Hepatocyte (in vitro differentiated cells): ENCODE measurements around the gene FASN. TPM values are rescaled to one million over a fixed set of nuclear protein-coding genes. Genes with fewer than 3 reads are reported as not detected.

Source experiments
- DNase-seq: peaks from one replicate; pipeline ENCODE4 v3.0.0-alpha.2; 2016; ENCODE audit warnings: low spot score
- H2AFZ ChIP-seq: fragments of 200-600 bp; sonication (generic); 2 replicates; pipeline ENCODE4 v1.6.0; 2016; ENCODE audit warnings: antibody characterized with exemption, mild to moderate bottlenecking
- H3K27ac ChIP-seq: fragments of 200-600 bp; sonication (generic); 2 replicates; pipeline ENCODE4 v1.5.1; 2016; ENCODE audit warnings: mild to moderate bottlenecking
- H3K27me3 ChIP-seq: fragments of 200-600 bp; sonication (generic); 2 replicates; pipeline ENCODE4 v1.6.1; 2016
- H3K36me3 ChIP-seq: fragments of 200-600 bp; sonication (generic); replicated peaks from 2 replicates; pipeline ENCODE4 v1.5.1; 2016; ENCODE audit warnings: low read depth; ENCODE audit not compliant: insufficient read depth
- H3K4me1 ChIP-seq: fragments of 200-600 bp; sonication (generic); 2 replicates; pipeline ENCODE4 v1.5.1; 2016; ENCODE audit warnings: mild to moderate bottlenecking, moderate library complexity; ENCODE audit not compliant: insufficient read depth
- H3K4me2 ChIP-seq: fragments of 200-600 bp; sonication (generic); 2 replicates; pipeline ENCODE4 v1.6.0; 2016
- H3K4me3 ChIP-seq: fragments of 200-600 bp; sonication (generic); 2 replicates; pipeline ENCODE4 v1.5.1; 2016; ENCODE audit warnings: mild to moderate bottlenecking
- H3K79me2 ChIP-seq: fragments of 200-600 bp; sonication (generic); 2 replicates; pipeline ENCODE4 v1.6.0; 2017; ENCODE audit warnings: mild to moderate bottlenecking
- H3K9me2 ChIP-seq: fragments of 200-600 bp; sonication (generic); replicated peaks from 2 replicates; pipeline ENCODE4 v1.6.0; 2017; ENCODE audit warnings: mild to moderate bottlenecking; ENCODE audit not compliant: insufficient read depth
- H3K9me3 ChIP-seq: fragments of 200-600 bp; sonication (generic); 2 replicates; pipeline ENCODE4 v1.5.1; 2016; ENCODE audit warnings: low read depth, mild to moderate bottlenecking
- H4K20me1 ChIP-seq: fragments of 200-600 bp; sonication (generic); 2 replicates; pipeline ENCODE4 v1.6.0; 2016; ENCODE audit warnings: mild to moderate bottlenecking; ENCODE audit not compliant: insufficient read depth, poor library complexity, severe bottlenecking
- EZH2 ChIP-seq: fragments of 200-600 bp; sonication (generic); IDR thresholded peaks from 2 replicates; pipeline ENCODE4 v1.6.1; 2016; ENCODE audit warnings: antibody characterized with exemption, mild to moderate bottlenecking, borderline replicate concordance
- EZH2phosphoT487 ChIP-seq: fragments of 200-600 bp; sonication (generic); IDR thresholded peaks from one replicate; pipeline ENCODE4 v1.6.1; 2018; ENCODE audit warnings: antibody characterized with exemption, mild to moderate bottlenecking, low read depth, moderate library complexity; ENCODE audit not compliant: unreplicated experiment, severe bottlenecking
- WGBS: methylation state at CpG from one replicate; pipeline ENCODE4 v1.1.6; 2016; ENCODE audit warnings: low lambda C conversion rate; ENCODE audit errors: missing lambda C conversion rate; 5-methylcytosine and 5-hydroxymethylcytosine counted together
- polyA plus RNA-seq: library from polyadenylated mRNA; unstranded; fragments of >200 nt; fragmentation: Nextera tagmentation; extraction: Ambion mirVana; gene quantifications from 2 replicates; pipeline ENCODE4 v1.2.1, GENCODE V29; 2016
- total RNA-seq: library from RNA; depleted of rRNA; stranded (reverse); fragments of >200 nt; gene quantifications from 2 replicates; pipeline ENCODE4 v1.2.3, GENCODE V29; 2014
- TF ChIP-seq, protein P1 (sequence below): fragments of 200-600 bp; sonication (generic); IDR thresholded peaks from 2 replicates; pipeline ENCODE4 v1.5.1; 2016; ENCODE audit warnings: antibody characterized with exemption, mild to moderate bottlenecking; ENCODE audit not compliant: poor library complexity

FASN gene
- total and polyA plus RNA-seq, 2 experiments from 2014 or later, result 77.6 to 118 TPM

- no peak overlapping the region for H3K27ac ChIP-seq
- no peak for DNase-seq
- no peaks in the 10 kb centered on the region for H4K20me1 ChIP-seq
- no peak overlapping the region for H2AFZ ChIP-seq
- no peaks in the 10 kb centered on the region for H3K9me3 ChIP-seq
- H3K4me2 ChIP-seq, result no peak overlapping the region
- H3K27me3 ChIP-seq, result no peaks in the 10 kb centered on the region
- H3K79me2 ChIP-seq, result peaks cover 10% of the 10 kb centered on the region
- TF ChIP-seq, protein P1, sequence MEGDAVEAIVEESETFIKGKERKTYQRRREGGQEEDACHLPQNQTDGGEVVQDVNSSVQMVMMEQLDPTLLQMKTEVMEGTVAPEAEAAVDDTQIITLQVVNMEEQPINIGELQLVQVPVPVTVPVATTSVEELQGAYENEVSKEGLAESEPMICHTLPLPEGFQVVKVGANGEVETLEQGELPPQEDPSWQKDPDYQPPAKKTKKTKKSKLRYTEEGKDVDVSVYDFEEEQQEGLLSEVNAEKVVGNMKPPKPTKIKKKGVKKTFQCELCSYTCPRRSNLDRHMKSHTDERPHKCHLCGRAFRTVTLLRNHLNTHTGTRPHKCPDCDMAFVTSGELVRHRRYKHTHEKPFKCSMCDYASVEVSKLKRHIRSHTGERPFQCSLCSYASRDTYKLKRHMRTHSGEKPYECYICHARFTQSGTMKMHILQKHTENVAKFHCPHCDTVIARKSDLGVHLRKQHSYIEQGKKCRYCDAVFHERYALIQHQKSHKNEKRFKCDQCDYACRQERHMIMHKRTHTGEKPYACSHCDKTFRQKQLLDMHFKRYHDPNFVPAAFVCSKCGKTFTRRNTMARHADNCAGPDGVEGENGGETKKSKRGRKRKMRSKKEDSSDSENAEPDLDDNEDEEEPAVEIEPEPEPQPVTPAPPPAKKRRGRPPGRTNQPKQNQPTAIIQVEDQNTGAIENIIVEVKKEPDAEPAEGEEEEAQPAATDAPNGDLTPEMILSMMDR, result no peak
- no peak for TF ChIP-seq EZH2
- no peak for TF ChIP-seq EZH2phosphoT487
- WGBS, result 91% methylated on average over 14 of the region's 14 CpGs
- H3K9me2 ChIP-seq, result no peaks in the 10 kb centered on the region
- peaks cover 9% of the 10 kb centered on the region for H3K4me1 ChIP-seq
- no peak overlapping the region for H3K4me3 ChIP-seq
- H3K36me3 ChIP-seq, result no peaks in the 10 kb centered on the region
These were observed 52.0 kb downstream of the FASN start for GRCh38 chr17:82045936-82046484.

DNA sequence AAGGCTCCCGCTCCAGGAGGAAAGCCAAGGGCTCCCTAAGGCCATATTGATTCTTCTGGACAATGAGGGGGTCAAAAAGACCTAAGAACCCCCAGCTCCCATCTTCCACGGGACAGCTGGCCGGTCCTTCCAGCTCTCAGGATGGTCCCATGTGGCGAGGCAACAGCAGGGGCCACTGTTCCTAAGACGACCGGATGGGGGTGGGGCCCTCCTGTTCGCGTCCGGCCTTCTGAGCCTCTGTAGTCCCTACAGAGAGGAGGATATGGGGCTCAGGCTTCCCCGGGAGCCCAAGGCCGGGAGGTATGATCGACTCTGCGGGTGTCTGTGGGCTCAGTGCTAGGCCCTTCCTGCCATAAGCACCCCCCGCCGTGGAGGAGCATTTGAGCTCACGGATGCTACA is 54.5 kb downstream of the FASN start:
- H3K9me2 ChIP-seq, result no peaks in the 10 kb centered on the region
- no peaks in the 10 kb centered on the region for H4K20me1 ChIP-seq
- no peaks in the 10 kb centered on the region for H3K36me3 ChIP-seq
- H3K4me2 ChIP-seq, result no peak overlapping the region
- no peak overlapping the region for H3K4me3 ChIP-seq
- TF ChIP-seq, protein P1, result no peak
- TF ChIP-seq EZH2phosphoT487, result no peak
- no peak for TF ChIP-seq EZH2
- no peak for DNase-seq
- no peak overlapping the region for H3K27ac ChIP-seq
- no peaks in the 10 kb centered on the region for H3K9me3 ChIP-seq
- no peaks in the 10 kb centered on the region for H3K79me2 ChIP-seq
- H3K27me3 ChIP-seq, result no peaks in the 10 kb centered on the region
- 78% methylated on average over 16 of the region's 16 CpGs for WGBS
- no peak overlapping the region for H2AFZ ChIP-seq
- no peaks in the 10 kb centered on the region for H3K4me1 ChIP-seq

- TF ChIP-seq, protein P1, result no peak
- TF ChIP-seq EZH2, result no peak
- no peaks in the 10 kb centered on the region for H3K4me1 ChIP-seq
- no peak overlapping the region for H3K4me2 ChIP-seq
- no peaks in the 10 kb centered on the region for H3K9me3 ChIP-seq
- no peak overlapping the region for H3K4me3 ChIP-seq
- H3K79me2 ChIP-seq, result no peaks in the 10 kb centered on the region
- H3K27me3 ChIP-seq, result no peaks in the 10 kb centered on the region
- H3K36me3 ChIP-seq, result no peaks in the 10 kb centered on the region
- no peak overlapping the region for H3K27ac ChIP-seq
- H4K20me1 ChIP-seq, result no peaks in the 10 kb centered on the region
- no peak for DNase-seq
- 87% methylated on average over 9 of the region's 9 CpGs for WGBS
- no peak overlapping the region for H2AFZ ChIP-seq
- H3K9me2 ChIP-seq, result no peaks in the 10 kb centered on the region
These were observed 55.4 kb downstream of the FASN start for GRCh38 chr17:82042649-82043048.
